Heart left ventricle (tissue), 16 donors: ENCODE results near the gene CDC42SE2. TPM values are rescaled to one million over a fixed set of nuclear protein-coding genes. Genes with fewer than 3 reads are reported as not detected.
A peak's percentile ranks its signal among the peaks of the same experiment; 100 is the strongest.

ENCODE experiments used
- ATAC-seq, 4 donors: fragments of 200-7000 bp; cut with Tn5 transposase; one replicate each; pipeline ENCODE4 v1.9.1; 2020 to 2022; ENCODE audit warnings: moderate library complexity in 4 of 4, mild to moderate bottlenecking in 3 of 4, moderate number of reproducible peaks in 1 of 4
- DNase-seq, 5 donors: peaks; one replicate each; pipeline ENCODE4 v3.0.0-alpha.2; 2020
- H3K27ac ChIP-seq, 12 donors: fragments of 200-600 bp; sonication (generic) in 4 of 12; one replicate each; pipeline versions ENCODE4 v1.5.0 to v1.8.0; 2016 to 2022; ENCODE audit warnings: mild to moderate bottlenecking in 2 of 12
- H3K27me3 ChIP-seq, 9 donors: fragments of 200-600 bp; sonication (generic) in 2 of 9; one replicate each; pipeline versions ENCODE4 v1.5.1 to v1.8.0; 2016 to 2022; ENCODE audit warnings: mild to moderate bottlenecking in 3 of 9
- H3K36me3 ChIP-seq, 9 donors: fragments of 200-600 bp; sonication (generic) in 2 of 9; one replicate each; pipeline versions ENCODE4 v1.5.0 to v1.8.0; 2018 to 2022; ENCODE audit warnings: mild to moderate bottlenecking in 2 of 9
- H3K4me1 ChIP-seq, 12 donors: fragments of 200-600 bp; sonication (generic) in 4 of 12; one replicate each; pipeline versions ENCODE4 v1.5.0 to v1.8.0; 2016 to 2022; ENCODE audit warnings: mild to moderate bottlenecking in 3 of 12
- H3K4me3 ChIP-seq, 12 donors: fragments of 200-600 bp; sonication (generic) in 4 of 12; one replicate each; pipeline versions ENCODE4 v1.5.0 to v1.8.0; 2017 to 2022; ENCODE audit warnings: mild to moderate bottlenecking in 9 of 12, moderate library complexity in 4 of 12
- H3K9me3 ChIP-seq, 12 donors: fragments of 200-600 bp; sonication (generic) in 4 of 12; one replicate each; pipeline versions ENCODE4 v1.5.0 to v1.8.0; 2016 to 2022; ENCODE audit warnings: mild to moderate bottlenecking in 1 of 12
- POLR2A ChIP-seq, 2 donors: fragments of 450-650 bp; IDR thresholded peaks; one replicate each; pipeline ENCODE4 v1.6.1; 2017; ENCODE audit warnings: antibody characterized with exemption in 2 of 2, mild to moderate bottlenecking in 2 of 2, moderate library complexity in 2 of 2
- WGBS, 4 donors: extraction: QIAGEN DNeasy Blood & Tissue Kit in 2 of 4; methylation state at CpG; one replicate each; pipeline versions ENCODE4 v1.1.5 to v1.1.7; 2013 to 2018; 5-methylcytosine and 5-hydroxymethylcytosine counted together
- intact Hi-C, 10 donors: fragments of 100-400 bp; cut with DNase I; formaldehyde crosslinking; loops; one replicate each; pipeline versions ENCODE4 v1.11.1 to v1.14.2; 2022
- polyA plus RNA-seq, 2 donors: library from polyadenylated mRNA; stranded (reverse); fragments of 200-250 nt; gene quantifications; one replicate each; pipeline ENCODE4 v1.2.3, GENCODE V29; 2013
- total RNA-seq, 9 donors: library from RNA; depleted of rRNA in 2 of 9; stranded (reverse); fragments of >200 nt in 2 of 9; fragmentation: NEBNext Ultra II Directional in 3 of 9; extraction: Animal tissue kit (Norgen Biotek cat#: 25700) in 3 of 9; gene quantifications; one replicate each; pipeline versions ENCODE4 v1.1.0 to v1.2.4, GENCODE V29; 2016 to 2023
- TF ChIP-seq, protein P1 (sequence below), 12 donors: fragments of 200-600 bp; sonication (generic) in 4 of 12; IDR thresholded peaks; one replicate each; pipeline versions ENCODE4 v1.5.0 to v1.8.0; 2018 to 2022; ENCODE audit warnings: antibody characterized with exemption in 12 of 12, mild to moderate bottlenecking in 5 of 12
- donor health status: ischemic (EF 13 %, LVEDD 7.1; RV severe dilation, severe dysfunction).
- donor health status: healthy with polysubstance abuse.
- donor health status: DM: no; HTN: yes; CAD: no.
- donor health status: DM: no; HTN: no; CAD: no.
- donor health status: ischemic (EF 25% LVEDD 6.9; RV normal size, moderate dysfunction).
- donor health status: ischemic (EF 25% LVEDD 5.7; RV mildly dilated, moderate dysfunction).
- donor health status: healthy.
- donor health status: DM: yes; HTN: yes; CAD: no.
- donor health status: ischemic (EF 35%, LVEDD 5.7; RV mildly dilated, moderate dysfunction).
- donor health status: nonischemic (EF 11% LVEDD 7.7; RV severe dilation, severe dysfunction).
- donor health status: DM: yes; HTN: yes; CAD: no.
- donor health status: PGD.
- donor health status: ischemic (EF 29% LVEDD 5.4; RV normal size, mild dysfunction).
- donor health status: nonischemic (EF 23%, LVEDD 6.1; RV moderate dilation, normal function).

CDC42SE2 gene
- total and polyA plus RNA-seq, 11 donors, result 4.8 to 29.2 (median 12.4) TPM

DNA sequence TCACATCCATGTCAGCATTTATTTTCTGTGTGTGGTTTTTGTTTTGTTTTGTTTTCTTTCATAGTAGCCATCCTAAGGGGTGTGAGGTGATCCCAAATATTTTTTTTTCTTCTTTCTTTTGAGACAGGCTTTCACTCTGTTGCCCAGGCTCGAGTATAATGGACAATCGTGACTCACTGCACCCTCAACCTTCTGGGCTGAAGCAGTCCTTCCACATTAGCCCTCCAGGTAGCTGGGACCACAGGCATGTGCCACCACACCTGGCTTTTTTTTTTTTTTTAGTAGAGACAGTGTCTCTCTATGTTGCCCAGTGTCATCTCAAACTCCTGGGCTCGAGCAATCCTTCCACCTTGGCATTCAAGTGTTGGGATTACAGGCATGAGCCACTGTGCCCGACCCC, 59.1 kb downstream of the CDC42SE2 start:
- H3K9me3 ChIP-seq, result peaks cover 0 to 4% (median 0%) of the 10 kb centered on the region in 12 donors
- TF ChIP-seq, protein P1, sequence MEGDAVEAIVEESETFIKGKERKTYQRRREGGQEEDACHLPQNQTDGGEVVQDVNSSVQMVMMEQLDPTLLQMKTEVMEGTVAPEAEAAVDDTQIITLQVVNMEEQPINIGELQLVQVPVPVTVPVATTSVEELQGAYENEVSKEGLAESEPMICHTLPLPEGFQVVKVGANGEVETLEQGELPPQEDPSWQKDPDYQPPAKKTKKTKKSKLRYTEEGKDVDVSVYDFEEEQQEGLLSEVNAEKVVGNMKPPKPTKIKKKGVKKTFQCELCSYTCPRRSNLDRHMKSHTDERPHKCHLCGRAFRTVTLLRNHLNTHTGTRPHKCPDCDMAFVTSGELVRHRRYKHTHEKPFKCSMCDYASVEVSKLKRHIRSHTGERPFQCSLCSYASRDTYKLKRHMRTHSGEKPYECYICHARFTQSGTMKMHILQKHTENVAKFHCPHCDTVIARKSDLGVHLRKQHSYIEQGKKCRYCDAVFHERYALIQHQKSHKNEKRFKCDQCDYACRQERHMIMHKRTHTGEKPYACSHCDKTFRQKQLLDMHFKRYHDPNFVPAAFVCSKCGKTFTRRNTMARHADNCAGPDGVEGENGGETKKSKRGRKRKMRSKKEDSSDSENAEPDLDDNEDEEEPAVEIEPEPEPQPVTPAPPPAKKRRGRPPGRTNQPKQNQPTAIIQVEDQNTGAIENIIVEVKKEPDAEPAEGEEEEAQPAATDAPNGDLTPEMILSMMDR (IDR thresholded peaks at IDR 0.05), result no peak
- TF ChIP-seq POLR2A (IDR thresholded peaks at IDR 0.05), result no peak
- peaks cover 0 to 47% (median 9%) of the 10 kb centered on the region in 12 donors for H3K4me1 ChIP-seq
- H3K27ac ChIP-seq, result no peak overlapping the region
- peaks cover 0 to 13% (median 0%) of the 10 kb centered on the region in 9 donors for H3K36me3 ChIP-seq
- H3K27me3 ChIP-seq, result no peaks in the 10 kb centered on the region
- no peak for ATAC-seq
- no peak overlapping the region for H3K4me3 ChIP-seq
- WGBS, 4 donors, result 87 to 93% (median 91%) methylated on average over 4 of the region's 4 CpGs
- DNase-seq, result no peak
- intact Hi-C loops, result no loop called here

DNA sequence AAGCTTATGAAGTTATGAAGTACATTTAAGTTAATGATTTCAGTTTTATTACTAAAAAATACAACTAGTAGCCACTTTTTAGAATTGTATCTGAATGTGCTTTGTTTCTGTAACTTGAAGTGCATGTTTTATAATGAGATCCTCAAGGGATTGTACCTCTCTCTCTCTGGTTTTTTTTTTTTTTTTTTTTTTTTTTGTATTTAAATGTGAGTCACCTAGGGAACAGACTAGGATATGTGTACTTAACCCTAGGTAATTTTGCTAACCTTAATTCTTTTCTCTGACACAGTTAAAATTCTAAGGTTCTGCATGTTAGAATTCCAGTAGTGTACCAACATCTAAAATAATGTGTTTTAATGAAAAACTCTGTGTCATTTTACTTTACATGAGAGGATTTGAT, 59.5 kb downstream of the CDC42SE2 start:
- intact Hi-C loops, result no loop called here
- no peak overlapping the region for H3K4me3 ChIP-seq
- no peak overlapping the region for H3K27ac ChIP-seq
- peaks cover 0 to 52% (median 9%) of the 10 kb centered on the region in 12 donors for H3K4me1 ChIP-seq
- H3K9me3 ChIP-seq, result peaks cover 0 to 4% (median 0%) of the 10 kb centered on the region in 12 donors
- no peak for DNase-seq
- no peak for ATAC-seq
- H3K27me3 ChIP-seq, result no peaks in the 10 kb centered on the region
- no peak for TF ChIP-seq POLR2A (IDR thresholded peaks at IDR 0.05)
- TF ChIP-seq, protein P1 (IDR thresholded peaks at IDR 0.05), result no peak
- peaks cover 0 to 8% (median 0%) of the 10 kb centered on the region in 9 donors for H3K36me3 ChIP-seq

DNA sequence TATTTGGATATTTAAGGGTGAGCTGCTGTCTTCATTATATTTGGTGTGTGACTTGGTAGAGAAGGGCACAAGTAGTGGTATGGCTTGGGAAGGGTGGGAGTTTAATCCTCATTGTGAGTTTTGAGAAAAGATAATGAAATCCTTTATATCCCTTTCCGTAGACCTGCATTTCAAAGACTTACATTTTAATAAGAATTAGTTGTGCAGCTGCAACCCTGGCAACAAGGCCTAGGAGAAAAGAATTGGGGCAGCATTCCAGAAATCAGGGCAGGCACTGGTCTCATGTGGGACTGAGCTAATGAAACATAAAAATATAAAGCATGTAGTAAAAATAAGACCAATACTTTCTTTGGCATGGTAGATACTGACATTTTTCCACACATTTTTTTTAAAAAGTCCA, 60.5 kb downstream of the CDC42SE2 start:
- H3K4me3 ChIP-seq, result no peak overlapping the region
- no peak for TF ChIP-seq POLR2A (IDR thresholded peaks at IDR 0.05)
- TF ChIP-seq, protein P1 (IDR thresholded peaks at IDR 0.05), result no peak
- H3K27me3 ChIP-seq, result no peaks in the 10 kb centered on the region
- no peak overlapping the region for H3K27ac ChIP-seq
- H3K9me3 ChIP-seq, result peaks cover 0 to 4% (median 0%) of the 10 kb centered on the region in 12 donors
- H3K36me3 ChIP-seq, result no peaks in the 10 kb centered on the region
- intact Hi-C loops, result no loop called here
- DNase-seq (peak in 1 of 5 donors; percentile 18), ATAC-seq (no peak)
- WGBS, 4 donors, result 33 to 48% (median 47%) methylated on average over 1 of the region's 1 CpG
- H3K4me1 ChIP-seq, result peaks cover 0 to 61% (median 9%) of the 10 kb centered on the region in 12 donors

DNA sequence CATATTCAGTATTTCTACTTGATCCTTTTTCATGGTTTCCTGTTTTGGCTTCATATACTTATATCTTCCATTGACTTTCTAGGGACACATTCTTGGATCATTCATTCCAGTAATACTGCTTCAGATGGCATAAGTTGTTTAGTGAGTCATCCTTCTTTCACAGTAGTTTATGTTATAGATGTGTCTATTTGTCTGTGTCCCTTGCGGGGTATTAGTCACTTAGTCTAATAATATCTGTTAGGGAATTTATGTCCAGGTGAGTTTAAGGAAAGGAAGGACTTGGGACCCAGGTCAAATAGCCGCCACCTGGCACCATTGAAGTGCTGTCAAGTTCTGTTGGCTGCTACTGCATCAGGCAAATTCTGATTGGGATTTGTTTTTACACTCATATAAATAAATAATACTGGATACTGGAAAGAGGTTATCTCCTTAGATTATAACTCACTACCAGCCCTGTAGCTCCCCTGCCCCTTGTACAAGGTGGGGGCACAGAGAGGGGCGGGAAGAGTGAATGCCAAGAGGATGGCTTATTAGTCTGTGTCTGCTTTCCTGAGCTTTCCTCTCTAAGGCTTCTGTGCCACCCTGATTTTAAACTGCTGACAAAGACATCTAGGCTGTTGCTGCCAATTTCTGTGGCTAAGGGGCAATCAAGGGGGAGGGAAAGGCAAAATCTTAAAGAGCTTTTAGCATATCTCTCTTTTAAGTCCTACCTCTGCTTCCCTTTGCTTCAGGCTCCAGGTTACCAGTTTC, 64.9 kb downstream of the CDC42SE2 start:
- TF ChIP-seq, protein P1 (IDR thresholded peaks at IDR 0.05), result no peak
- TF ChIP-seq POLR2A (IDR thresholded peaks at IDR 0.05), result no peak
- no peak overlapping the region for H3K4me3 ChIP-seq
- intact Hi-C loops, result no loop called here
- no peaks in the 10 kb centered on the region for H3K27me3 ChIP-seq
- WGBS, 4 donors, result 93 to 96% (median 95%) methylated on average over 3 of the region's 3 CpGs
- peak overlapping the region in 1 of 12 donors; percentile 67 for H3K27ac ChIP-seq
- peaks cover 0 to 5% (median 0%) of the 10 kb centered on the region in 12 donors for H3K9me3 ChIP-seq
- H3K4me1 ChIP-seq, result peaks cover 0 to 52% (median 9%) of the 10 kb centered on the region in 12 donors
- DNase-seq (no peak), ATAC-seq (no peak)
- no peaks in the 10 kb centered on the region for H3K36me3 ChIP-seq
